Neural progenitor cell (in vitro differentiated cells): ENCODE results near the gene PLEKHA6.
"Not testable (repeated sequence)": the region's sequence is repeated elsewhere in the genome, so short reads cannot be mapped to it uniquely, and the experiment has no call there.

ENCODE experiments used
- EZH2 ChIP-seq: fragments of 200-600 bp; sonication (generic); IDR thresholded peaks from 2 replicates; pipeline ENCODE4 v1.6.1; 2017; ENCODE audit warnings: antibody characterized with exemption, mild to moderate bottlenecking, moderate library complexity
- EZH2phosphoT487 ChIP-seq: fragments of 200-600 bp; sonication (generic); IDR thresholded peaks from 2 replicates; pipeline ENCODE4 v1.6.1; 2017; ENCODE audit warnings: antibody characterized with exemption
- TF ChIP-seq, protein P1 (sequence below): fragments of 200-600 bp; sonication (generic); IDR thresholded peaks from 2 replicates; pipeline ENCODE4 v1.5.1; 2017; ENCODE audit warnings: antibody characterized with exemption, mild to moderate bottlenecking

DNA sequence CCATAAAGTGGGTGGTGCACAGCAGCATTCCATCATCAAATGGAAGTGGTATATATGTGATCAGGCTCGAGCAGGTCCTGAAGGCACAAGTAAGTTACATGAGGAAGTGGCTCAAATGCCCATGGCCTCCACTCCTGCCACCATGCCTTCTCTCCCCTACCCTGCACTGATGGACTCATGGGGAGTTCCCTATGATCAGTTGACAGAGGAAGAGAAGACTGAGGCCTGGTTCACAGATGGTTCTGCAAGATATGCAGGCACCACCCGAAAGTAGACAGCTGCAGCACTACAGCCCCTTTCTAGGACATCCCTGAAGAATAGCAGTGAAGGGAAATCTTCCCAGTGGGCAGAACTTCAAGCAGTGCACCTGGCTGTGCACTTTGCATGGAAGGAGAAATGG, 121.2 kb downstream of the PLEKHA6 start:
- not testable (repeated sequence) for TF ChIP-seq EZH2phosphoT487, EZH2
- TF ChIP-seq, protein P1, sequence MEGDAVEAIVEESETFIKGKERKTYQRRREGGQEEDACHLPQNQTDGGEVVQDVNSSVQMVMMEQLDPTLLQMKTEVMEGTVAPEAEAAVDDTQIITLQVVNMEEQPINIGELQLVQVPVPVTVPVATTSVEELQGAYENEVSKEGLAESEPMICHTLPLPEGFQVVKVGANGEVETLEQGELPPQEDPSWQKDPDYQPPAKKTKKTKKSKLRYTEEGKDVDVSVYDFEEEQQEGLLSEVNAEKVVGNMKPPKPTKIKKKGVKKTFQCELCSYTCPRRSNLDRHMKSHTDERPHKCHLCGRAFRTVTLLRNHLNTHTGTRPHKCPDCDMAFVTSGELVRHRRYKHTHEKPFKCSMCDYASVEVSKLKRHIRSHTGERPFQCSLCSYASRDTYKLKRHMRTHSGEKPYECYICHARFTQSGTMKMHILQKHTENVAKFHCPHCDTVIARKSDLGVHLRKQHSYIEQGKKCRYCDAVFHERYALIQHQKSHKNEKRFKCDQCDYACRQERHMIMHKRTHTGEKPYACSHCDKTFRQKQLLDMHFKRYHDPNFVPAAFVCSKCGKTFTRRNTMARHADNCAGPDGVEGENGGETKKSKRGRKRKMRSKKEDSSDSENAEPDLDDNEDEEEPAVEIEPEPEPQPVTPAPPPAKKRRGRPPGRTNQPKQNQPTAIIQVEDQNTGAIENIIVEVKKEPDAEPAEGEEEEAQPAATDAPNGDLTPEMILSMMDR, result not testable (repeated sequence)
